Body of pancreas (tissue), 4 donors: Measurements from ENCODE around the gene DNER. TPM values are rescaled to one million over a fixed set of nuclear protein-coding genes. Genes with fewer than 3 reads are reported as not detected.

Experiments
- ATAC-seq: fragments of 150-250 bp; one replicate; pipeline ENCODE4 v1.9.1; 2016
- DNase-seq, 4 donors: peaks; one replicate each; pipeline ENCODE4 v3.0.0-alpha.2; 2019
- H3K27ac ChIP-seq, 4 donors: fragments of 200-600 bp; sonication (generic); 1 replicate in 3 of 4; 2 replicates in 1 of 4; pipeline versions ENCODE4 v1.5.1 to v1.6.1; 2016 to 2019; ENCODE audit warnings: mild to moderate bottlenecking in 1 of 4, mixed read lengths in 1 of 4, moderate library complexity in 1 of 4
- H3K27me3 ChIP-seq, 2 donors: fragments of 200-600 bp; sonication (generic); one replicate each; pipeline ENCODE4 v1.6.0; 2016; ENCODE audit warnings: mild to moderate bottlenecking in 1 of 2
- H3K36me3 ChIP-seq, 2 donors: fragments of 200-600 bp; sonication (generic); replicated peaks in 1 of 2; 2 replicates each; pipeline ENCODE4 v1.5.1; 2016; ENCODE audit warnings: low read depth in 2 of 2; ENCODE audit not compliant: insufficient read depth in 1 of 2
- H3K4me1 ChIP-seq: fragments of 200-600 bp; sonication (generic); one replicate; pipeline ENCODE4 v1.6.0; 2016
- H3K4me3 ChIP-seq, 2 donors: fragments of 200-600 bp; sonication (generic); 1 replicate in 1 of 2; 2 replicates in 1 of 2; pipeline ENCODE4 v1.5.1; 2016 to 2019
- H3K9me3 ChIP-seq, 3 donors: fragments of 200-600 bp; sonication (generic); 1 replicate in 2 of 3; 2 replicates in 1 of 3; pipeline ENCODE4 v1.5.1; 2016
- POLR2A ChIP-seq, 3 donors: fragments of 450-650 bp; IDR thresholded peaks; one replicate each; pipeline ENCODE4 v1.6.1; 2016; ENCODE audit warnings: antibody characterized with exemption in 3 of 3, mild to moderate bottlenecking in 2 of 3
- WGBS, 2 donors: methylation state at CpG; one replicate each; pipeline ENCODE4 v1.1.5; 2017; 5-methylcytosine and 5-hydroxymethylcytosine counted together
- intact Hi-C: fragments of 100-400 bp; cut with DNase I; formaldehyde crosslinking; loops from one replicate; pipeline ENCODE4 v1.15.1; 2023
- total RNA-seq, 2 donors: library from RNA; depleted of rRNA; stranded (reverse); fragments of >200 nt; gene quantifications; one replicate each; pipeline ENCODE4 v1.1.0, GENCODE V29; 2016
- TF ChIP-seq, protein P1 (sequence below), 7 experiments: fragments of 450-650 bp in 4 of 7; fragments of 200-600 bp in 3 of 7; sonication (generic) in 3 of 7; IDR thresholded peaks; one replicate each; pipeline ENCODE4 v1.5.1; 2016 to 2019; ENCODE audit warnings: antibody characterized with exemption in 7 of 7

Gene DNER
- total RNA-seq, 2 donors from 2014 or later: 0.78 to 1.3 TPM

- H3K9me3 ChIP-seq: no peaks in the 10 kb centered on the region
- ATAC-seq: no peak
- WGBS, 2 donors: 54 to 62% methylated on average over 7 of the region's 7 CpGs
- no peak for DNase-seq
- TF ChIP-seq, protein P1, sequence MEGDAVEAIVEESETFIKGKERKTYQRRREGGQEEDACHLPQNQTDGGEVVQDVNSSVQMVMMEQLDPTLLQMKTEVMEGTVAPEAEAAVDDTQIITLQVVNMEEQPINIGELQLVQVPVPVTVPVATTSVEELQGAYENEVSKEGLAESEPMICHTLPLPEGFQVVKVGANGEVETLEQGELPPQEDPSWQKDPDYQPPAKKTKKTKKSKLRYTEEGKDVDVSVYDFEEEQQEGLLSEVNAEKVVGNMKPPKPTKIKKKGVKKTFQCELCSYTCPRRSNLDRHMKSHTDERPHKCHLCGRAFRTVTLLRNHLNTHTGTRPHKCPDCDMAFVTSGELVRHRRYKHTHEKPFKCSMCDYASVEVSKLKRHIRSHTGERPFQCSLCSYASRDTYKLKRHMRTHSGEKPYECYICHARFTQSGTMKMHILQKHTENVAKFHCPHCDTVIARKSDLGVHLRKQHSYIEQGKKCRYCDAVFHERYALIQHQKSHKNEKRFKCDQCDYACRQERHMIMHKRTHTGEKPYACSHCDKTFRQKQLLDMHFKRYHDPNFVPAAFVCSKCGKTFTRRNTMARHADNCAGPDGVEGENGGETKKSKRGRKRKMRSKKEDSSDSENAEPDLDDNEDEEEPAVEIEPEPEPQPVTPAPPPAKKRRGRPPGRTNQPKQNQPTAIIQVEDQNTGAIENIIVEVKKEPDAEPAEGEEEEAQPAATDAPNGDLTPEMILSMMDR (IDR thresholded peaks at IDR 0.05): no peak
- no peak overlapping the region for H3K4me3 ChIP-seq
- H3K27me3 ChIP-seq: no peaks in the 10 kb centered on the region
- no peak overlapping the region for H3K27ac ChIP-seq
- no peaks in the 10 kb centered on the region for H3K36me3 ChIP-seq
- no peaks in the 10 kb centered on the region for H3K4me1 ChIP-seq
- intact Hi-C loops: no loop called here
These were observed 246.6 kb downstream of the DNER start for GRCh38 chr2:229467783-229468182.

- H3K4me3 ChIP-seq: no peak overlapping the region
- intact Hi-C loops: no loop called here
- H3K4me1 ChIP-seq: no peaks in the 10 kb centered on the region
- no peak overlapping the region for H3K27ac ChIP-seq
- TF ChIP-seq POLR2A (IDR thresholded peaks at IDR 0.05): no peak
- TF ChIP-seq, protein P1 (IDR thresholded peaks at IDR 0.05): no peak
- ATAC-seq: no peak
- no peaks in the 10 kb centered on the region for H3K27me3 ChIP-seq
- H3K9me3 ChIP-seq: no peaks in the 10 kb centered on the region
- WGBS, 2 donors: 21 to 38% methylated on average over 2 of the region's 2 CpGs
- no peak for DNase-seq
- H3K36me3 ChIP-seq: no peaks in the 10 kb centered on the region
These were observed 250.5 kb downstream of the DNER start for GRCh38 chr2:229463841-229464346.

DNA sequence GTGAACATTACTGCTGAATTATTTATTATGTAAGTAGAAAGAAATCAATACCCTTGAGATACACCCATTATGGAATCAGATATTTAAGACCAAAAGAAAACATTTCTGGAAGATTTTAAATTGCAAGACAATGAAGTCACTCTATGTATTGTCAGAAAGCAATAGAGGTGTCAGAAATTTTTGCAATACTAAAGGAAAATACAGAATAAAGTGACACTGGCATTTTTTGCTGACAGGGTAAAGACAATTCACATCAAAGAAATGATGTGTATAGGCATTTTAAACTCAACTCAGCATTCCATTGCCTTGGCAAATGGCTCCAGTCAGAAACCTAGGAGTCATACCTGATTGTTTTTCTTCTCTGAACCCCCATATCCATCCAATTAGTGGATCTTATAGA, 252.2 kb downstream of the DNER start:
- Histone ChIP-seq H3K9me3 (no peaks in the 10 kb centered on the region), H3K27ac (no peak overlapping the region), H3K4me1 (no peaks in the 10 kb centered on the region), H3K27me3 (no peaks in the 10 kb centered on the region), H3K4me3 (no peak overlapping the region), H3K36me3 (no peaks in the 10 kb centered on the region)
- no peak for TF ChIP-seq POLR2A (IDR thresholded peaks at IDR 0.05)
- TF ChIP-seq, protein P1 (IDR thresholded peaks at IDR 0.05): no peak
- DNase-seq (no peak), ATAC-seq (no peak)
- intact Hi-C loops: no loop called here

DNA sequence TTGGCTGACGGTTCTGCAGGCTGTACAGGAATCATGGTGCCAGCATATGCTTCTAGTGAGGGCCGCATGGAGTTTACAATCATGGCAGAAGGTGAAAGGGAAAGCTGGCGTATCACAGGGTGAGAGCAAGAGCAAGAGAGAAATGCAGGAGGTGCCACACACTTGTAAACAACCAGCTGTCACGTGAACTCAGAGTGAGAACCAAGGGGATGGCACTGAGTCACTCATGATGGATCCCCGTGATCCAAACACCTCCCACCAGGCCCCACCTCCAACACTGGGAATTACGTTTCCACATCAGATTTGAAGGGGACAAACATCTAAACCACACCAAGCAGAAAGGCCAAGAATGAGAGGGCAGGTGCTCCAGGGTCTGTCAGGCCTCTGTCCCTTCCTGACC, 258.3 kb downstream of the DNER start:
- Histone ChIP-seq H3K36me3 (no peaks in the 10 kb centered on the region), H3K27ac (no peak overlapping the region), H3K9me3 (no peaks in the 10 kb centered on the region), H3K4me1 (no peaks in the 10 kb centered on the region), H3K4me3 (no peak overlapping the region), H3K27me3 (no peaks in the 10 kb centered on the region)
- no peak for ATAC-seq
- DNase-seq: no peak
- TF ChIP-seq, protein P1 (IDR thresholded peaks at IDR 0.05): no peak
- no peak for TF ChIP-seq POLR2A (IDR thresholded peaks at IDR 0.05)
- 71 to 80% methylated on average over 6 of the region's 6 CpGs for WGBS, 2 donors
- intact Hi-C loops: no loop called here

DNA sequence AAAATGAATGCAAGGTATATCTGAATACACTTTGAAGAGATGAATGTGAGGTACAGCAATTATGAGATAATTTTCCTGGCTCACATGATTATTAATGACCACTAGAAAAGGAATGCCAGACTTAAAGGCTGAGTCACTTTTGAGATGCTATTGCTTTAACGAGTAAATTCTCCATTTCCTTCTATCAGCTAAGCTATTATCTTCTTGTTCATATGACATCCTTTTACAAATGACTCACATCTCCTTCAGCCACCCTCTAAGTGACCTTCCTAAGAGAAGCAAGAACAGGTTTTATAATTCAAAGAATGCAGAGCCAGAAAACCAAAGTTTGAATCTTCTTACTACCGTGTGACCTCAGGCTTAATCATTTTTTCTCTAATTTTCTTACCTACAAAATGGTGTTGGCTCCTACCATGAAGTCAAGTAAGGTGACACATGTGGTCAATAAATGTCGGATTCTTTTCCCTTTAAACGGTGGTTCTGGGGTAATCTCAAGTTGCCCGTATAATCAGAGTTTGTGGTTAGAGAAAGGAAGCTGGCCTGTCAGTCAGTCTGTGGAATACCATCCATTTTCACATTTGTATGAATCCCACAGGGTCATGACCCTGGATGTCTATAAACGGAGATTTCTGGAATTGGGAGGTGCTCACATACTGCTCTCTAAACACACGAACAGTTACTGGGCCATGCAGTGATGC, 259.3 kb downstream of the DNER start:
- WGBS, 2 donors: 38 to 54% methylated on average over 7 of the region's 7 CpGs
- intact Hi-C loops: no loop called here
- no peaks in the 10 kb centered on the region for H3K27me3 ChIP-seq
- no peaks in the 10 kb centered on the region for H3K4me1 ChIP-seq
- H3K27ac ChIP-seq: no peak overlapping the region
- H3K36me3 ChIP-seq: no peaks in the 10 kb centered on the region
- H3K9me3 ChIP-seq: no peaks in the 10 kb centered on the region
- no peak for DNase-seq
- no peak overlapping the region for H3K4me3 ChIP-seq
- TF ChIP-seq POLR2A (IDR thresholded peaks at IDR 0.05): no peak
- TF ChIP-seq, protein P1 (IDR thresholded peaks at IDR 0.05): no peak
- ATAC-seq: no peak
